Stimulated activated CD8-positive, alpha-beta memory T cell treated with anti-CD3 and anti-CD28 coated beads, Interleukin-12 subunit alpha, Interleukin-12 subunit beta, amount 100 ng/mL, for 24 hours (primary cell): Measurements from ENCODE around the gene B4GALT5.
"Not testable (repeated sequence)": the region's sequence is repeated elsewhere in the genome, so short reads cannot be mapped to it uniquely, and the experiment has no call there.

Experiments used
- DNase-seq: peaks from one replicate; pipeline ENCODE4 v3.0.0-alpha.2; 2020; ENCODE audit errors: extremely low read depth

B4GALT5 gene

GRCh38 chr20:49729780-49730179, 16.1 kb upstream of the B4GALT5 start:
- DNase-seq, result no peak

- DNase-seq, result no peak
Observed at GRCh38 chr20:49727894-49728885, 14.5 kb upstream of the B4GALT5 start.

GRCh38 chr20:49727478-49727877, 13.8 kb upstream of the B4GALT5 start:
- DNase-seq, result no peak

- DNase-seq, result no peak
Observed at GRCh38 chr20:49725694-49726093, 12.0 kb upstream of the B4GALT5 start.

- DNase-seq, result not testable (repeated sequence)
Observed at GRCh38 chr20:49725224-49725606, 11.5 kb upstream of the B4GALT5 start.

GRCh38 chr20:49724408-49725223, 10.9 kb upstream of the B4GALT5 start:
- DNase-seq, result no peak

GRCh38 chr20:49723758-49724157, 10.1 kb upstream of the B4GALT5 start:
- not testable (repeated sequence) for DNase-seq

GRCh38 chr20:49721326-49721725, 7.6 kb upstream of the B4GALT5 start:
- DNase-seq, result not testable (repeated sequence)

- DNase-seq, result no peak
Observed at GRCh38 chr20:49715466-49715865, 1.8 kb upstream of the B4GALT5 start.

GRCh38 chr20:49712996-49713752, 504 bp downstream of the B4GALT5 start:
- no peak for DNase-seq

GRCh38 chr20:49712646-49712995, 1.1 kb downstream of the B4GALT5 start:
- no peak for DNase-seq

GRCh38 chr20:49712118-49712517, 1.6 kb downstream of the B4GALT5 start:
- no peak for DNase-seq

- DNase-seq, result no peak
Observed at GRCh38 chr20:49711667-49711987, 2.1 kb downstream of the B4GALT5 start.

GRCh38 chr20:49710971-49711666, 2.6 kb downstream of the B4GALT5 start:
- no peak for DNase-seq

GRCh38 chr20:49707118-49707517, 6.6 kb downstream of the B4GALT5 start:
- DNase-seq, result no peak

GRCh38 chr20:49706630-49707091, 7.0 kb downstream of the B4GALT5 start:
- no peak for DNase-seq

GRCh38 chr20:49705893-49706292, 7.8 kb downstream of the B4GALT5 start:
- not testable (repeated sequence) for DNase-seq

GRCh38 chr20:49705358-49705757, 8.3 kb downstream of the B4GALT5 start:
- DNase-seq, result no peak

GRCh38 chr20:49704932-49705336, 8.7 kb downstream of the B4GALT5 start:
- no peak for DNase-seq

- no peak for DNase-seq
Observed at GRCh38 chr20:49701916-49702315, 11.8 kb downstream of the B4GALT5 start.

GRCh38 chr20:49701241-49701790, 12.4 kb downstream of the B4GALT5 start:
- DNase-seq, result no peak
